Upper lobe of left lung (tissue), 6 donors: ENCODE measurements around the gene EML1. TPM values are rescaled to one million over a fixed set of nuclear protein-coding genes. Genes with fewer than 3 reads are reported as not detected.

Source experiments
- ATAC-seq, 2 donors: fragments of 200-7000 bp; cut with Tn5 transposase; one replicate each; pipeline ENCODE4 v1.9.1; 2022; ENCODE audit warnings: mild to moderate bottlenecking in 2 of 2, moderate library complexity in 2 of 2; ENCODE audit not compliant: low FRiP score in 2 of 2
- DNase-seq, 2 donors: peaks; one replicate each; pipeline ENCODE4 v3.0.0-alpha.2; 2019 to 2020
- H3K27ac ChIP-seq, 4 donors: fragments of 200-600 bp; sonication (generic); one replicate each; pipeline ENCODE4 v1.5.1; 2016 to 2019
- H3K27me3 ChIP-seq, 4 donors: fragments of 200-600 bp; sonication (generic); one replicate each; pipeline ENCODE4 v1.5.1; 2017 to 2019
- H3K36me3 ChIP-seq, 4 donors: fragments of 200-600 bp; sonication (generic); one replicate each; pipeline ENCODE4 v1.5.1; 2016 to 2019
- H3K4me1 ChIP-seq, 4 donors: fragments of 200-600 bp; sonication (generic); one replicate each; pipeline ENCODE4 v1.5.1; 2018 to 2019
- H3K4me3 ChIP-seq, 4 donors: fragments of 200-600 bp; sonication (generic); one replicate each; pipeline ENCODE4 v1.5.1; 2017 to 2019; ENCODE audit warnings: mild to moderate bottlenecking in 2 of 4, moderate library complexity in 1 of 4
- H3K9me3 ChIP-seq, 4 donors: fragments of 200-600 bp; sonication (generic); one replicate each; pipeline ENCODE4 v1.5.1; 2018 to 2019
- CTCF ChIP-seq, 6 experiments: fragments of 450-650 bp in 4 of 6; fragments of 200-600 bp in 2 of 6; sonication (generic) in 2 of 6; IDR thresholded peaks; one replicate each; pipeline ENCODE4 v1.5.1; 2016 to 2019; ENCODE audit warnings: antibody characterized with exemption in 6 of 6
- EP300 ChIP-seq, 4 donors: sonication (generic); formaldehyde crosslinking; IDR thresholded peaks; one replicate each; pipeline ENCODE4 v1.5.1; 2017; ENCODE audit warnings: antibody characterized with exemption in 4 of 4, control low read depth in 2 of 4
- POLR2A ChIP-seq, 4 donors: fragments of 450-650 bp; IDR thresholded peaks; one replicate each; pipeline ENCODE4 v1.5.1; 2016 to 2017; ENCODE audit warnings: antibody characterized with exemption in 4 of 4, mild to moderate bottlenecking in 2 of 4
- POLR2AphosphoS5 ChIP-seq, 2 donors: sonication (generic); formaldehyde crosslinking; IDR thresholded peaks; one replicate each; pipeline ENCODE4 v1.5.1; 2017; ENCODE audit warnings: antibody characterized with exemption in 2 of 2
- WGBS, 2 donors: methylation state at CpG; one replicate each; pipeline ENCODE4 v1.1.5; 2017 to 2018; 5-methylcytosine and 5-hydroxymethylcytosine counted together
- total RNA-seq, 6 donors: library from RNA; depleted of rRNA in 4 of 6; stranded (reverse); fragments of >200 nt in 4 of 6; gene quantifications; one replicate each; pipeline versions ENCODE4 v1.1.0 to v1.2.1, GENCODE V29; 2016 to 2021
- donor health status: DM: no; HTN: no; CAD: no; lungs with moderate emphysema.
- donor health status: DM: no; HTN: yes; CAD: no; lungs with severe emphysema.

The EML1 gene
- total RNA-seq, 6 donors from 2014 or later, result 22.2 to 55.5 (median 36.4) TPM

GRCh38 chr14:99831903-99832685 lies 38.9 kb downstream of the EML1 start:
- H3K4me1 ChIP-seq, result peaks cover 0 to 3% (median 0%) of the 10 kb centered on the region in 4 donors
- TF ChIP-seq EP300 (IDR thresholded peaks at IDR 0.05), result no peak
- no peak for TF ChIP-seq CTCF (IDR thresholded peaks at IDR 0.05)
- no peak for TF ChIP-seq POLR2AphosphoS5 (IDR thresholded peaks at IDR 0.05)
- TF ChIP-seq POLR2A (IDR thresholded peaks at IDR 0.05), result no peak
- 83 to 85% methylated on average over 8 of the region's 8 CpGs for WGBS, 2 donors
- H3K4me3 ChIP-seq, result no peak overlapping the region
- DNase-seq, result no peak
- H3K27me3 ChIP-seq, result no peaks in the 10 kb centered on the region
- H3K36me3 ChIP-seq, result no peaks in the 10 kb centered on the region
- H3K27ac ChIP-seq, result no peak overlapping the region
- H3K9me3 ChIP-seq, result no peaks in the 10 kb centered on the region
- no peak for ATAC-seq

GRCh38 chr14:99837822-99838221 lies 44.6 kb downstream of the EML1 start:
- TF ChIP-seq EP300 (IDR thresholded peaks at IDR 0.05), result no peak
- Histone ChIP-seq H3K9me3 (no peaks in the 10 kb centered on the region), H3K36me3 (no peaks in the 10 kb centered on the region), H3K27me3 (no peaks in the 10 kb centered on the region), H3K4me1 (peaks cover 18 to 35% (median 26%) of the 10 kb centered on the region in 4 donors), H3K27ac (no peak overlapping the region), H3K4me3 (no peak overlapping the region)
- 93 to 94% methylated on average over 2 of the region's 2 CpGs for WGBS, 2 donors
- no peak for ATAC-seq
- DNase-seq, result no peak

- TF ChIP-seq CTCF (IDR thresholded peaks at IDR 0.05), result no peak
- TF ChIP-seq POLR2A (IDR thresholded peaks at IDR 0.05), result no peak
- no peak for TF ChIP-seq EP300 (IDR thresholded peaks at IDR 0.05)
- TF ChIP-seq POLR2AphosphoS5 (IDR thresholded peaks at IDR 0.05), result no peak
- no peaks in the 10 kb centered on the region for H3K9me3 ChIP-seq
- peak; percentile 55 to 84 for ATAC-seq
- peak overlapping the region in 2 of 4 donors; percentile 17 to 46 for H3K27ac ChIP-seq
- H3K4me3 ChIP-seq, result peak overlapping the region in 1 of 4 donors; percentile 13
- no peaks in the 10 kb centered on the region for H3K36me3 ChIP-seq
- no peaks in the 10 kb centered on the region for H3K27me3 ChIP-seq
- DNase-seq, result peak in 1 of 2 donors; percentile 91
- 41 to 50% methylated on average over 14 of the region's 14 CpGs for WGBS, 2 donors
- H3K4me1 ChIP-seq, result peaks cover 18 to 35% (median 26%) of the 10 kb centered on the region in 4 donors
These were observed 45.5 kb downstream of the EML1 start for GRCh38 chr14:99838639-99839134.

- Histone ChIP-seq H3K27me3 (no peaks in the 10 kb centered on the region), H3K4me3 (no peak overlapping the region), H3K4me1 (peaks cover 18 to 35% (median 26%) of the 10 kb centered on the region in 4 donors), H3K27ac (no peak overlapping the region), H3K36me3 (no peaks in the 10 kb centered on the region), H3K9me3 (no peaks in the 10 kb centered on the region)
- 85 to 88% methylated on average over 8 of the region's 8 CpGs for WGBS, 2 donors
- ATAC-seq (no peak), DNase-seq (no peak)
- TF ChIP-seq POLR2A (IDR thresholded peaks at IDR 0.05) (no peak), EP300 (IDR thresholded peaks at IDR 0.05) (no peak), POLR2AphosphoS5 (IDR thresholded peaks at IDR 0.05) (no peak), CTCF (IDR thresholded peaks at IDR 0.05) (no peak)
These were observed 46.5 kb downstream of the EML1 start for GRCh38 chr14:99839696-99840095.

GRCh38 chr14:99840265-99840664 lies 47.1 kb downstream of the EML1 start:
- no peak for TF ChIP-seq EP300 (IDR thresholded peaks at IDR 0.05)
- TF ChIP-seq CTCF (IDR thresholded peaks at IDR 0.05), result no peak
- no peak for TF ChIP-seq POLR2A (IDR thresholded peaks at IDR 0.05)
- H3K9me3 ChIP-seq, result no peaks in the 10 kb centered on the region
- WGBS, 2 donors, result 81 to 87% methylated on average over 6 of the region's 6 CpGs
- ATAC-seq (no peak), DNase-seq (peak in 1 of 2 donors; percentile 22)
- peaks cover 18 to 35% (median 26%) of the 10 kb centered on the region in 4 donors for H3K4me1 ChIP-seq
- H3K4me3 ChIP-seq, result no peak overlapping the region
- H3K27me3 ChIP-seq, result no peaks in the 10 kb centered on the region
- H3K27ac ChIP-seq, result no peak overlapping the region
- H3K36me3 ChIP-seq, result no peaks in the 10 kb centered on the region
